ACC112 (cell line): ENCODE results near the gene SLC25A13.

ENCODE experiments used
- H2AFZ ChIP-seq: fragments of 200-600 bp; sonication (generic); one replicate; pipeline ENCODE4 v1.6.0; 2017; ENCODE audit warnings: antibody characterized with exemption, low read length; ENCODE audit not compliant: unreplicated experiment
- H3K27ac ChIP-seq: fragments of 200-600 bp; sonication (generic); 2 replicates; pipeline ENCODE4 v1.5.1; 2014; ENCODE audit warnings: low read depth, mild to moderate bottlenecking, antibody characterized with exemption, low read length, moderate library complexity
- H3K27me3 ChIP-seq: fragments of 200-600 bp; sonication (generic); 2 replicates; pipeline ENCODE4 v1.6.1; 2014; ENCODE audit warnings: mild to moderate bottlenecking, antibody characterized with exemption, low read length, moderate library complexity, mixed read lengths; ENCODE audit not compliant: insufficient read depth
- H3K36me3 ChIP-seq: fragments of 200-600 bp; sonication (generic); 2 replicates; pipeline ENCODE4 v1.6.1; 2016; ENCODE audit warnings: mild to moderate bottlenecking, antibody characterized with exemption, low read length, moderate library complexity, mixed read lengths; ENCODE audit not compliant: insufficient read depth
- H3K4me1 ChIP-seq: fragments of 200-600 bp; sonication (generic); one replicate; pipeline ENCODE4 v1.6.1; 2016; ENCODE audit warnings: low read length, mixed read lengths; ENCODE audit not compliant: insufficient read depth, unreplicated experiment, control insufficient read depth
- H3K4me3 ChIP-seq: fragments of 200-600 bp; sonication (generic); 2 replicates; pipeline ENCODE4 v1.5.1; 2014; ENCODE audit warnings: mild to moderate bottlenecking, low read depth, low read length
- H3K79me2 ChIP-seq: fragments of 200-600 bp; sonication (generic); one replicate; pipeline ENCODE4 v1.6.0; 2016; ENCODE audit warnings: low read length; ENCODE audit not compliant: control insufficient read depth, unreplicated experiment, insufficient read depth

The SLC25A13 gene

GRCh38 chr7:96346293-96346953 lies 24.5 kb upstream of the SLC25A13 start:
- Histone ChIP-seq H3K79me2 (no peaks in the 10 kb centered on the region), H3K4me1 (peaks cover 4% of the 10 kb centered on the region), H3K27ac (no peak overlapping the region), H2AFZ (no peak overlapping the region), H3K27me3 (peaks cover 22% of the 10 kb centered on the region), H3K4me3 (no peak overlapping the region), H3K36me3 (no peaks in the 10 kb centered on the region)

DNA sequence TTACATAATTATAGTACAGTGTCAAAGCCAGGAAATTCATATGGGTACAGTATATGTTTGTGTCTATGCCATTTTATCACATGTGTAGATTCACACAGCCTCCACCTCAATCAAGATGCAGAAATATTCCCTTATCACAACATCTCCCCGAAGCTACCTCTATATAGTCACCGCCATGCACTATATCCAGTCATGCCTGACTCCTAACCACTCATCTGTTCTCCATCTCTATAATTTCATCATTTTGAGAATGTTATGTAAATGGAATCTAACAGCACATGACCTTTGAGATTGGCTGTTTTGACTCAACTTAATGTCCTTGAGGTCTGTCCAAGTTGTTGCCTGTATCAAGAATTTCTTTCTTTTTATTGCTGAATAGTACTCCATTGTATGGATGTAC lies 22.3 kb upstream of the SLC25A13 start:
- peaks cover 27% of the 10 kb centered on the region for H3K27me3 ChIP-seq
- H3K79me2 ChIP-seq, result no peaks in the 10 kb centered on the region
- no peak overlapping the region for H3K27ac ChIP-seq
- peaks cover under 1% of the 10 kb centered on the region for H3K4me1 ChIP-seq
- H3K36me3 ChIP-seq, result no peaks in the 10 kb centered on the region
- no peak overlapping the region for H3K4me3 ChIP-seq
- no peak overlapping the region for H2AFZ ChIP-seq

DNA sequence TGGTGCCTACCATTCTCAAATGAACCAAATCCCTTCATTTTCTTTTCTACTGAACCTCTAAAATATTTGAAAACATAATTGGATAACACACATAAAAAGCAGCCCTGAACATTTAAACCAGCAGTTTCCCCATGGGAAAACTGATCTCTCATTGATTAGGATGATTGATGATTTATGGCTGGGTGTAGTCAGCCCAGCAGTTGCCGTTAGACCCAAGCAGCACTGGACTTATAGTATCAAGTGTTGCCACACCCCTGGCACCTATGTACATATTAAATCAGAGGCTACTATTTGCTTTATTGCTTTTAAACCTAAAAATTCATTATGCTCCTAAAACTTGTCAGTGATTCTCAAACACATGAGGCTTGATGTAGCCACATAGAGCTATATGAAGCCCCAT lies 20.2 kb upstream of the SLC25A13 start:
- H3K36me3 ChIP-seq, result no peaks in the 10 kb centered on the region
- H3K79me2 ChIP-seq, result no peaks in the 10 kb centered on the region
- H3K4me1 ChIP-seq, result no peaks in the 10 kb centered on the region
- peaks cover 24% of the 10 kb centered on the region for H3K27me3 ChIP-seq
- no peak overlapping the region for H3K27ac ChIP-seq
- no peak overlapping the region for H2AFZ ChIP-seq
- H3K4me3 ChIP-seq, result no peak overlapping the region

DNA sequence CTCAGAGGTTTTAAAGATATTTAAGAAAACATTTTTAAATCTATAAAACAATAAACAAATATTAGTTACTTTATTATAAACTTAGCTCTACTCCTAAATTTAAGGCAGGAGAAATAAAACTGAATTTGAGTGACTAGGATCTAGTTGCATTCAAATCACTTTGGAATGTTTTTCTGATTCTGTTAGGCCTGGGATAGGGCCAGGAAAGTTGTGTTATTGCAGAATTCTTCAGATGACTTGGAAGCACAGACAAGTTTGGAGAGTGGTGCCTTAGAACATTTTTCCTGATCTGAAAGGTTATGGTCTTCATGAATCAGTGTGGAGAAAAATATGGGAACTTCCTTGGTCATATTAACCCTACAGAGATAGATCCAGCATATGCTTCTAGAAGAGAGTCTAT lies 15.6 kb upstream of the SLC25A13 start:
- H3K4me1 ChIP-seq, result no peaks in the 10 kb centered on the region
- no peak overlapping the region for H3K4me3 ChIP-seq
- H3K79me2 ChIP-seq, result no peaks in the 10 kb centered on the region
- H2AFZ ChIP-seq, result no peak overlapping the region
- H3K36me3 ChIP-seq, result no peaks in the 10 kb centered on the region
- no peak overlapping the region for H3K27ac ChIP-seq
- peaks cover 22% of the 10 kb centered on the region for H3K27me3 ChIP-seq

DNA sequence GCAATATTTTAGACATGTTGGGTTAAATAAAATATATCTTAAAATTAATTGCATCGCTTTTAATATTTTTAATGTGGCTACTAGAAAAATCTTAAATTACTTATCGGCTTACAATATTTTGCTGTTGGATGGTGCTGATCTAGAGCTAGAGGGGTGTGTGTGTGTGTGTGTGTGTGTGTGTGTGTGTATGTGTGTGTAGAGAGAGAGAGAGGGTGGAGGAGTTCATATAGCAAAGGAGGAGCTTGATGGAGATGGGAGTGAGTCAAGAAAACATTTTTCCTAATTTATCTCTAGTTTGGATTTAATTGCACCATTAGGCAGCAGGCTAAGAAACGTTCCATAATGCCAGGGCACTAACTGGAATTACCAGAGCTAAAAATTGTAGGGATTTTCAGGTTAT lies 10.4 kb upstream of the SLC25A13 start:
- Histone ChIP-seq H3K4me1 (no peaks in the 10 kb centered on the region), H3K27ac (no peak overlapping the region)

DNA sequence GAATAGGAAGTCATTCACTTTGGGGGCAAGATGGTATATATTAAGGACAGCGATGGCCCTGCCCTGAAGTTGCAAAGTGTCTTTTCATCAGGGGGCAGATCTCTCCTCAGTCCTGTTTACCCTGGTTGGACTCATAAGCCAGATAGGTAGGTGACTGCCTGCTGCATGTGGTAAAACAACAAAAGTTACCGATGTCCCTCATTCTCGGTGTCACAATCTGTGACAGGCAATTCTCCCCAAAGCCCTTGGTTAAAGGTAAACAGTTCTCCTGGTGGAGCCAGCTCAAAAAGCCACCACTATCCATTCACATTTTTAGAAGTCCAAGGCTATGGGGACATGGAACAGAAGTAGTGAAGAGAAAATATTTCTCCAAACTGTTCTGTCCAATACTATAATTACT lies 9.9 kb upstream of the SLC25A13 start:
- Histone ChIP-seq H3K27ac (no peak overlapping the region), H3K4me1 (no peaks in the 10 kb centered on the region)

More for the DNA sequence above, 10.4 kb upstream of the SLC25A13 start:
- Histone ChIP-seq H3K4me3 (no peak overlapping the region), H3K36me3 (no peaks in the 10 kb centered on the region), H3K27me3 (peaks cover 8% of the 10 kb centered on the region), H2AFZ (no peak overlapping the region), H3K79me2 (no peaks in the 10 kb centered on the region)

DNA sequence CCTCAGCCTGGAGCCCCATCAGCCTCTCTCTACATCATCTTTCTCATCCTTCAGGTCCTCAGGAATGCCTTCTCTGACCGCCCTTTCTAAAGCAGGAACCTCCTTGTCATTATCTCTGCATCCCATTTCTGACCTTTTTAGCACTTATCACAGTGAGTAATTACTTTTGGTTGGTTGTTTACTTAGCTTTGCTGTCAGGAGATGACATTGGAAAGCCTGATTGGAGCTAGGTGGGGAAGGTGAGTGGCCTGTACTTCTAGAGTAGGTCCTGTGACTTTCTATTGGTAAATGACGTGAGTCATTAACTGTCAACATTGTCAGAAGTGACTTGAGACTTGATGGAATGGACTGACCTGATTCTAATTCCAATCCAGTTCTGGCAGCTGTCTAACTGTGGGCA lies 9.3 kb upstream of the SLC25A13 start:
- no peaks in the 10 kb centered on the region for H3K4me1 ChIP-seq
- H2AFZ ChIP-seq, result no peak overlapping the region
- no peak overlapping the region for H3K27ac ChIP-seq
- H3K36me3 ChIP-seq, result no peaks in the 10 kb centered on the region
- peaks cover 8% of the 10 kb centered on the region for H3K27me3 ChIP-seq
- H3K4me3 ChIP-seq, result no peak overlapping the region
- no peaks in the 10 kb centered on the region for H3K79me2 ChIP-seq

More for the DNA sequence above, 9.9 kb upstream of the SLC25A13 start:
- H3K36me3 ChIP-seq, result no peaks in the 10 kb centered on the region
- H3K4me3 ChIP-seq, result no peak overlapping the region
- no peaks in the 10 kb centered on the region for H3K79me2 ChIP-seq
- H3K27me3 ChIP-seq, result peaks cover 8% of the 10 kb centered on the region
- no peak overlapping the region for H2AFZ ChIP-seq

DNA sequence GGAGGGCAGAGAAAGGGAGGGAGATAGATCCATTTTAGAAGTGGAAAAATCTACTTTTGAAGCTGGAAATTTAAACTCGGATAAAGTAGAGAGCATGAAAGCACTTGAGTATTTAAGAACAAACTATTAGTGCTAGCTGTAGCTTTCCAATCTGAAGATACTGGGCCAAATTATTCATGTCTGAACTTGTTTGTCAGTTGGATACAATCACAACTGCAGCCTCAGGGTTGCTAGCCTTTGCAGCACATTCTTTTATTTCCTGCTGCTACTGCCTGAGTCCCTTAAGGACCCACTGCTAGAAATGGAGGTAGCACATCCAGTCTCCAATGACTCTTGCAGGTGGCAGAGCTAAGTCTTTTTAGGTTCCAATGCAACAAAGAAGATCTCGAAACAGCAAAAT lies 8.3 kb upstream of the SLC25A13 start:
- no peaks in the 10 kb centered on the region for H3K4me1 ChIP-seq
- no peak overlapping the region for H3K4me3 ChIP-seq
- no peaks in the 10 kb centered on the region for H3K79me2 ChIP-seq
- no peak overlapping the region for H3K27ac ChIP-seq
- peaks cover 8% of the 10 kb centered on the region for H3K27me3 ChIP-seq
- no peak overlapping the region for H2AFZ ChIP-seq
- no peaks in the 10 kb centered on the region for H3K36me3 ChIP-seq

DNA sequence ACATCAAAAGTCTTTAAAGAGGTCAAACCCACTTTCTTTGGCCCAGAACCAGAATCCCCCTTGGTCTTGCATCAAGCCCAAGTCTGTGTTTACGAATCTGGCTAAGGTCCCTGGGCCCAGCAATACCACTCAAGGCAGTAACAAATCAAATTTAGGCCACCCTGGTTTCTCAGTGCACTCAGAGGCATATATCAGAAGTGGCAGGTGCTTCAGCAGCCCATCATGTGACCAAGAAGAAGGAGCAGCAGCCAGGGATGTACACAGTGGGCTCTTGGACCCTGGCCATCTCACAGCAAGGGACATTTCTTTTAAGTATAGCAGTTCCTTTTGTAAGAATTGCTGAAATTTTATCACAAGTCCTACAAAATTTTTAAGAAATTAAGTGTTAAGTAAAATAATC lies 7.3 kb upstream of the SLC25A13 start:
- no peaks in the 10 kb centered on the region for H3K79me2 ChIP-seq
- no peak overlapping the region for H3K27ac ChIP-seq
- H3K27me3 ChIP-seq, result peaks cover 4% of the 10 kb centered on the region
- H3K4me3 ChIP-seq, result no peak overlapping the region
- H3K4me1 ChIP-seq, result no peaks in the 10 kb centered on the region
- no peaks in the 10 kb centered on the region for H3K36me3 ChIP-seq
- H2AFZ ChIP-seq, result no peak overlapping the region

DNA sequence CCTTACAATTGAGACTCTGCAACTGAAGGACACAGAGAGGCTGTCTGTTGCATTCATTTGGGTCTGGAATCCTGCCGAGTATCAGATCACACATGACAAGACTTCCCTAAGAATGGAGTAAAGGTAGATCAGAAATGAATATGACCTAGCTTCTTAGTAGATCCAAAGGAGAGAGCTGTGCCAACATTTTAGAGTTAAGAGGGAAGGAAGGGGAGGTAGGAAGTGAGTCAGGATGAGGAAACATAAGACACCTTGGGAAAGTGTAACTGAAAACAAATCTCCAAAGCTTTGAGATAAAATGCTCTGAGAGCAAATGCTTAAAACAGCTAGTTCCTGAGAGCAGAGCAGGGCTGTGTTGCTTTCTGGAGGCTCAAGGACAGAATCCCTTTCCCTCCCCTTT lies 6.1 kb upstream of the SLC25A13 start:
- no peak overlapping the region for H3K4me3 ChIP-seq
- peaks cover 3% of the 10 kb centered on the region; the same call in 1 of the 2 replicates for H3K27me3 ChIP-seq
- no peaks in the 10 kb centered on the region for H3K4me1 ChIP-seq
- no peak overlapping the region for H3K27ac ChIP-seq
- no peak overlapping the region for H2AFZ ChIP-seq
- H3K36me3 ChIP-seq, result no peaks in the 10 kb centered on the region
- no peaks in the 10 kb centered on the region for H3K79me2 ChIP-seq

- H2AFZ ChIP-seq, result no peak overlapping the region
- H3K79me2 ChIP-seq, result no peaks in the 10 kb centered on the region
- H3K27me3 ChIP-seq, result peaks cover 3% of the 10 kb centered on the region; the same call in 1 of the 2 replicates
- no peak overlapping the region for H3K27ac ChIP-seq
- H3K36me3 ChIP-seq, result no peaks in the 10 kb centered on the region
- no peaks in the 10 kb centered on the region for H3K4me1 ChIP-seq
- no peak overlapping the region for H3K4me3 ChIP-seq
Observed at GRCh38 chr7:96327429-96327828, 5.5 kb upstream of the SLC25A13 start.
